Right forelimb (tissue), 1 donor: ENCODE results near the gene EEFSEC.

ENCODE experiments used
- DNase-seq: peaks from one replicate; pipeline ENCODE4 v3.0.0-alpha.2; 2018

The EEFSEC gene

GRCh38 chr3:128273841-128274573 is 120.7 kb downstream of the EEFSEC start:
- DNase-seq, result no peak

DNA sequence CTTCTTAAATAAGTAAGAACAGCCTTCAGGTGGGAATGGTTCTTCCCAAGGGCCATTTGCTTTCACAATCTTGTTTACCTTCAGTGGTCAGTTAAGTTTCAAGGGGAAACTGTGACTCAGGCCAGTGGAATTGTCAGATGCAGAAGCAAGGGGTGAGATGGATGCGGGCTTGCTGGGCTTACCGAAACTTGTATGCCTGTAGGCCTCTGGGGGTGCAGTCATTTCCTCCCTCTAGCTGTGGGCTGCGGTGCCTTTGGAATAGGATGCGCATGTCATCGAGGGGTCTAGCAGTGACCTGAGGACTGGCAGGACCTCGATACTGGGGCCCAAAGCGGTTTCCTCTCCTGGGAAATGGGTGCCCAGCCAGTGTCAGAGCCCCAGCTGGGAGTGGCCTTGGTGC is 121.6 kb downstream of the EEFSEC start:
- no peak for DNase-seq

DNA sequence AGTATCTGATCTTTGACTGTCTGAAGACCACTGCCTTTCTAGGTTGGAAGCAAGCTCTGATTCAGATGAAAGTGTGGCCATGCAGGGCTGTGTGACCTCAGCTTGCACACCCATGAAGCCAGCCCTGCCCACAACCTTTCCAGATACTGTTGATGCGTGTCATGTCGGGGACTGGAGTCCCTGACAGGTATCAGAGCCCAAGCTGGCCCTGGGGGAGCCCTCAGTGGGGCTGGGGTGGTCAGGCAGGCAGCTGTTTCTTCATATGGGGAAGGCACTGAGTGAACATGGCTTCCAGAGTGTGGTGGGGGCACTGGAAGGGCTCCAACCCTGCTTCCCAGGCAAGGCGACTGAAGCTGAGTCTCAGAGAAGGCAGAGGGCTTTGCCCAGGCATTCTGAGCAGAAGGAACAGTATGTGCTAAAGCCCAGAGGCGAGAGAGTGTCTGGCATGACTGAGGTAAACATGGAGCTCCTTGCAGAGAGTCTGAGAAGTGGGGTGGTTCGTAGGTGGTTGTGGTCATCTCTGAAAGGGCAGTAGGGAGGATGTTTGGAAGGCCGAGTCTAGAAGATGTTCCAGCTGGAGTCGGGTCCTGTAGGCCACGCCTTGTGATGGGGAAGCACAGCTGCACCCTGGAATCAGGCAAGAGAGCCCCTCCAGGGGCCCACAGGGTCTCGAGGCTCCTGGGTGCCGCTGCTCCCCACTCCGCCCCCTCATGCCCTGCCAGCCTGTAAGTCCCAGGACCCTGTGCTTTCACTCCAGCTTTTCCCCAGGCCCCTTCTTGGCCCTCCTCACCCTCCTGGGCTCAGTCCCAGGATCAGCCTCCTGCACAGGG is 122.2 kb downstream of the EEFSEC start:
- no peak for DNase-seq

GRCh38 chr3:128276146-128276435 is 122.8 kb downstream of the EEFSEC start:
- DNase-seq, result no peak

- DNase-seq, result no peak
These were observed 123.4 kb downstream of the EEFSEC start for GRCh38 chr3:128276577-128277183.

DNA sequence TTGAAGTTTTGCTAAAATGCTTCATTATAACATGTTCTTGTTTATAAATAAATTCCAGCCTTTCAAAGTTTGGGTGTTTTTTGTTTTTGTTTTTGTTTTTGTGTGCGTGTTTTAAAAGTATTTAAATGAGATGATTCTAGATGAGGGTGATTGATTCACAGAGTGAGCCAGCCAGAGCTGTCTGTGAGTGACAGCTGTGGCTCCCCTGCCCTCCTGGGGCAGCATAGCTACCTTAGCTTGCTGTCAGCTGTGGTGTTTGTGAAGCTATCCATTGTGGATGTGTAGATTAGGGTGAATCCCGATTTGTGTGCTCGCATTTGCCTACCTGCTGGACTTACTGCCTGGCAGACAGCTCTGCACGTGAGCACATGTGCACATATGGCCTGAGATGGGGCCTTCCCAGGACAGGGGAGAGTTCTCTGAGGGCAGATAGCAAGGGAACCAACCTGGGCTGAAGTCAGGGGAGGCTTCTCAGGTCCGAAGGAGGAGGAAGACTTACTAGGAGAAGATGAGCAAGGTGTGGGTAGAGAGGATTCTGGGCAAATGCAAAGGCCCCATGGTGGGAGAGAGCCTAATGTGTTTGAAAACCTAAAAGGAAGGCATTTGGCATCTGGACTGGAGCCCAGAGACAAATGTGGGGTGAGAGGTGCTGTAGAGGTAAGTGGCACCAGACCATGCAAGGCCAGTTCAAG is 124.2 kb downstream of the EEFSEC start:
- no peak for DNase-seq

DNA sequence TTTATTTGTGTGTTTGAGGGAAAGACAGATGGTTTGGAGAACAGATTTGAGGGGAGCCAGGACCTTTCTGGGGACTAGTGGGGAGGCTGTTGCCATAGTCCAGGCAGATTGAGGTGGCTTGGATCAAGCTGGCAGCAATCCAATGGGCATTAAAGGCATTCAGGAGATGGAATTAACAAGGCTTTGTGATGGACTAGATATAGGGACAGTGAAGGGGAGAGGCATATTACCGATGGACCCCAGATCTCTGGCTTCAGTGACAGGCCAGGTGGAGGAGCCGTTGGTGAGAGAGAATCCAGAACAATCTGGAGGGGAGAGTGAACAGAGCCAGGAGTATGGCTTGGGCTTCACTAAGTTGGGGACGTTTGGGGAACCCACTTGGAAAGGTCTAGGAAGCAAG is 124.8 kb downstream of the EEFSEC start:
- no peak for DNase-seq

DNA sequence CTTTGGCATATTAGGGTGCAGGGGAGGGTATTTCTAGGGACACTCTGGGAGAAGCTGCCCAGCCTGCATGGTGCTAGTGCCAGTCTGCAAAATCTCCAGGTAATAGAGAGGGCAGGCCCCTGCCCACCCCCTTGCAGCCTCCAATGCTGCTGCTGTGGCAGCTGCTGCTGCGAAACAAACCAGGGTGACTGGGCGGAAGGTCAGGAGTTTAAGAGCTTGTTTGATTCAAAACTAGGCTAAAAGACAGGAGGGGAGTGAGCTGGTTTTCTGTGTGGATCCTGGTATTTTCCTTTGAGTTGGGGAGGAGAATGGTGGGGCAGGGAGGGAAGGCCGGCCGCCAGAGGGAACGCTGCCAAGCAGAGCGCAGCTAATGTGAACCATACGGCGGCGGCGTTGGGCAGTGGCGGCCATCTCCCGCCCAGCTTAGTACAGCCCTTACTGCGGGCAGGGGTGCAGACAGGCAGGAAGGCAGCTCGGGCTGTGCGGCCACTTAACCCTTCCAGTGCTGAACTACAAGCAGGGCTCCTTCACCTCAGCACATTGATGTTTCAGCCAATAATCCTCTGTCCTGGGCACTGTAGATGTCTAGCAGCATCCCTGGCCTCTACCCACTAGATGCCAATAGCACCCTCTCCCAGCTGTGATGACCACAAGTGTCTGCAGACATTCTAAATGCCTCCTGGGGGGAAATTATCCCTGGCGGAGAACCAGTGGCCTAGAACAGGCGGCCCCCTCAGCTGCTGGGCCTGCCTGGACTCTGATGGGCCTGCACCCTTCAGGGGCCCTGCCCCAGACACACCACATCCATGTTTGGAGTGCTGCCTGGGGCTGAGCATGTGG is 125.7 kb downstream of the EEFSEC start:
- DNase-seq, result peak; percentile 93

DNA sequence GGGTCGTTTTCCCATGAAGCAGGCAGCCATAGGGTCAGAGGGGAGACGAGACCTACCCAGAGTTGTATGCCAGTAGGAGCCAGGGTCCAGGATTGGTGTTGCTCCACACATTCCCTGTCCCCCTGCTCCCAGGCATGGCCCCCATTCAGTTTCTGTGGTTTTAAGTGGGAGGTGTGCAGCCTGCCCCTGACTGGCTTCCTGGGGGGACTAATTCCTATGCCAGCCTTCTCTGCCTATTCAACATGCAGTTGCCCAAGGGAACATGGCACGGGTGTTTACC is 126.3 kb downstream of the EEFSEC start:
- no peak for DNase-seq

- DNase-seq, result no peak
These were observed 127.3 kb downstream of the EEFSEC start for GRCh38 chr3:128280481-128281052.

DNA sequence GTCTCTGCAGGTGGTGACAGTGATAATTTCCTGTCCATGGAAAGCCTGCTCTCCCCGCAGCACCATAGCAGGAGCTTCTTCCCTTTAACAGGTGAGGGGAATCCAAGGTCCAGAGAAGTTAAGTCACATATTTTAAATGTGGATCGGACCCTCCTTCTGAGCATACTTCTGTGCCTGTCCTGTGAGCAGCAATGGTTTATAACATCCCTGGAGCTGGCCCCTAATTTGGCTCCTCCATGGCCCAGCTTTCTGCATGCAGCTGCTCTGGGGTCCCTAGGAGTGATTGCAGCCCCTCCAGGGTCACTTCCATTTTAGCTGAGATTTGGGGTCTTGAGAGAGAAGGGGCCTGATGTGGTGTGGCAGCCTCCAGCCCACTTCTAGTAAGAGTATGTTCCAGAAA is 127.8 kb downstream of the EEFSEC start:
- no peak for DNase-seq

DNA sequence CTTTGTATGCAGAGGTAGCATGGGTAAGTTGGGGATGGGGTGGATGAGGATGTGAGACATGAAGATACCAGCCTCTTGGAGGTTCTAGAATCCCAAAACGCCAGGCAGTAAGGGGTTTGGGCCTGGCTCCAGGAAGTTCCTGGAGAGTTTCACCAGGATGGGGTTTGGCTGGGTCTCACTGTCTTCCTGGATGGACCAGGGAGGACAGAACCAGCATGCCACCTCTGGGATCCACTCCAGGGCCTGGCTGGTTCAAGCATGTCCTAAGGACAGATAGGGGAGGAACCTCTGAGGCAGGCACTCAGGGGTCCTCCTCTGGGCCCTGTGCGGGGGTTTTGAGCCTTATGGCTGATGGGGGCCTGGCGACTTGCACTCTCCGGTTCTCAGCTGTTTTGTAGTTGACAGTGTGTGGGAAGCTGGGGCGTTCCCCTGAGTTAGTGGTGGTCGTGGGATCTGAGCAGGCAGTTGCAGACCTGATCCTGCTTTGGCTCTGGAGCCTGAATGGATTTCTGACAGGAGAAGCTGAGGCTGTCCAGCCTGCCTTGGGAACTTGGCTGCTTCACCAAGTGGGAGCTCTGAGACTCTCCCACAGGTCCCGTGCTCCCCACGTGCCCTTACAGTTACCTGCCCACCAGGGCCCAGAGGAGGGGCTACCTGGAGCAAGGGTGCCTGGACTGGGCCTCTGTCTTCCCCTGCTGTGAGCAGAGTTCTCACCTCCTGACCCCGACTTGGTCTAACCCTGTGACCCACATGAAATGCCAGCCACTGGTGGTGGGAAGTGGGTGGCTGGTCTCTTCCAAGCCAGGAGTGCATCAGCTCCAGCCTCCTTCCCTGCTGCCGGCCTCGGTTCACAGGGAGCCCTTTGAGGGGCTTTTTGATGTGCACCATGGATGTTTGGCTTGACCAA is 128.4 kb downstream of the EEFSEC start:
- DNase-seq, result no peak

- DNase-seq, result peak; percentile 73
These were observed 129.3 kb downstream of the EEFSEC start for GRCh38 chr3:128282380-128283196.

GRCh38 chr3:128283421-128283820 is 130.1 kb downstream of the EEFSEC start:
- no peak for DNase-seq

- no peak for DNase-seq
These were observed 132.0 kb downstream of the EEFSEC start for GRCh38 chr3:128285042-128285966.

GRCh38 chr3:128285967-128286321 is 132.7 kb downstream of the EEFSEC start:
- no peak for DNase-seq

DNA sequence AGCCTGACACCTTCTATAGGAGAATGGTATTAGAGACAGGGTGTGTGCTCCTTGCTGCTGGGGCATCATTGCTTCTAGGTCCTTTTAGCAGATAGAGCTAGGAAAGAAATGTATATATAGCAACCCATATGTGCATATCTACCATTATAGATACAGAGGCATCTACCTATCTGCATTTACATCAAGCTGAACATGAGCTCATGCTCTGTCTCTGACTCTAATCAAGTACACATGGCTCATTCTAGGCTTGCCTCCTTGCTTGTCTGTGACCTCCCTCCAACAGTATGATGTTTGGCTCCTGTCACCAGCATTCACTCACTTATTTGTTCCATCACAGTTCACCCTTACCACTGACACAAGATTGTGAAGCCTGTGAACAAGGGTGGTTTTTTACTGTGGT is 133.4 kb downstream of the EEFSEC start:
- no peak for DNase-seq

DNA sequence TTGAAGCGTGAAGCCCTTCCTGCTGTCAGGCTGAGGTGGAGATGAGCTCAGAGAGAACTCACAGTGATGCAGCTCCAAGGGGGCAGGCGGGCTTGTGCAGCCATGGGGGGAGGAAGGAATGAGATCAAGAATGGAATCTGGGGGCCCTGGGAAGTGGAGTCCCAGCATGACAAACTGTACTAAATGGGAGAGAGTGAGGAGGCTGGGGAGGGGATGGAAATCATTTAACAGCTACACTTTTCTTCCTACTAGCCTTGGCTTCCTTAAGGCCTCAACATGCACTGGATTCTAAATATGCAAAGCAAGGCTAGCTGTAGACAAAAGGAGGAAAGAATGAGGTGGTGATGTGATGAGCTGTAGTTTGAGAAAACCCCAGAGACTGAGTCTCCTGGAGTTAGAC is 133.9 kb downstream of the EEFSEC start:
- no peak for DNase-seq

DNA sequence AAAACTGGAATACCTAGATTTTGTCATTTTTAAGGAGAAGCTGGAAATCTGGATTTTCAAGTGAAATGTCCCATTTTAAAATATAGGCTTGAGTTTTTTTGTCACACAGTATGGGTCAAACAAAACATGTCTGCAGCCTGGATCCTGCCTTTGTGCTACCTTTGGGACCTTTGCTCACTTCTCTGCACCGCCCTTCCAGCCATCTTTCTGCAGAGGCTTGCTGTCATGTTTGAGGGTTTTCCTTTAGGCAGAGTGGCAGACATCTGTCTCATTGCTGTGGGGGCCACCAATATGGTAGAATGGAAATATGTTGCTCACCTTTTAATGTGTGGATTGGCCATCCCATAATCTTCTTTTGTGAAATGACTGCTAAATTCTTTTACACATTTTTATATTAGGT is 136.3 kb downstream of the EEFSEC start:
- no peak for DNase-seq
